ENCODE results near the gene PITX1. TPM values are rescaled to one million over a fixed set of nuclear protein-coding genes. Genes with fewer than 3 reads are reported as not detected.
"Not testable (repeated sequence)": the region's sequence is repeated elsewhere in the genome, so short reads cannot be mapped to it uniquely, and the experiment has no call there.

Gene PITX1
- polyA plus RNA-seq, 3 donors, result 0.09 TPM; not detected in 2

- no peak for DNase-seq
Observed at GRCh38 chr5:135010502-135011354, 23.3 kb downstream of the PITX1 start.

GRCh38 chr5:135009736-135010501 lies 24.1 kb downstream of the PITX1 start:
- no peak for DNase-seq

GRCh38 chr5:135008981-135009735 lies 24.9 kb downstream of the PITX1 start:
- DNase-seq, result no peak

GRCh38 chr5:135008556-135008955 lies 25.5 kb downstream of the PITX1 start:
- no peak for DNase-seq

GRCh38 chr5:135007749-135008363 lies 26.2 kb downstream of the PITX1 start:
- DNase-seq, result no peak

GRCh38 chr5:135007305-135007704 lies 26.7 kb downstream of the PITX1 start:
- DNase-seq, result no peak

GRCh38 chr5:135005076-135005475 lies 29.0 kb downstream of the PITX1 start:
- no peak for DNase-seq

GRCh38 chr5:135004376-135004775 lies 29.7 kb downstream of the PITX1 start:
- no peak for DNase-seq

GRCh38 chr5:134998068-134998467 lies 36.0 kb downstream of the PITX1 start:
- not testable (repeated sequence) for DNase-seq

DNA sequence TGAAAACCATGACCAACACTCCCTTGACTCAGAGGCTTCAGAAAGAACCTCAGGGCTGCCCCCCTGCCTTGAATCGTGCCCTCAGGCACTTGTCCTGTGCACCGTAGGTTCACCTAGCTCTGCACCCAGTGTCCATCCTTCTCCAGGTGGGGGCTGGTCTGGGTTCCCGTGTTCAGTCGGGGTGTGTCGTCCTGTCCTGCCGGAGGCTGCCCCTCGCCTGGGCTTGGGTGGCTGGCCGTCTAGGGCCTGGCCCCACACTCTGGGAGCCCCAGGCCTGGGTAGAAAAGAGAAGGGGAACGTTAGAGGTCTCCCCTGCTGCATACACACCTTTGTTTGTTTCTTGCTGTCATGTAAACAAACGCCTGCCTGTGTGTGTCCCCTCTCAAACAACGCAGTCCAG lies 37.0 kb downstream of the PITX1 start:
- no peak for DNase-seq

DNA sequence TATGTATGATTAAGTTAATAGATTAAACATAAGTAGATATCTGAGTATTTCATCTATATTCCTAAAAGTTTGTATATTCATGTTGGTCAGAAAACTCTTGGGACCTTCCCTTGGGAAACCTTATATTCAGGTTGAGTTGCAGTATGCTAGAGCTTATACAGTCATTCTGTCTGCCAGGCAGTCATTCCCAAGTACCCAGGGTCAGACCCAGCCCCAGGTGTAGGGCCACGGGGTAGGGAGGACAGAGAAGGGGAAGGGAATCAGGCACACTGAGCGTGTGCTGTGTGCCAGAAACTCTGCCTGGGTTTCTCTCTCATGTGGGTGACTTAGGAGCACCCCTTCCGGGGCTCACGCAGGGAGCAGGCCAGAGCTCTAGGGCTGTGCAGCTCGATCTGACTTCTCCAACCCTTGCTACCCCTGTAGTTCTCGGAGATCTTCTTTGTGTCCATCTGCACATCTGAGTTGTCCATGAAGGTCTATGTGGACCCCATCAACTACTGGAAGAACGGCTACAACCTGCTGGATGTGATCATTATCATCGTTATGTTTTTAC lies 38.1 kb downstream of the PITX1 start:
- no peak for DNase-seq

GRCh38 chr5:134994560-134995156 lies 39.4 kb downstream of the PITX1 start:
- DNase-seq, result no peak

- DNase-seq, result no peak
Observed at GRCh38 chr5:134993161-134993560, 40.9 kb downstream of the PITX1 start.

- no peak for DNase-seq
Observed at GRCh38 chr5:134992148-134992547, 41.9 kb downstream of the PITX1 start.

DNA sequence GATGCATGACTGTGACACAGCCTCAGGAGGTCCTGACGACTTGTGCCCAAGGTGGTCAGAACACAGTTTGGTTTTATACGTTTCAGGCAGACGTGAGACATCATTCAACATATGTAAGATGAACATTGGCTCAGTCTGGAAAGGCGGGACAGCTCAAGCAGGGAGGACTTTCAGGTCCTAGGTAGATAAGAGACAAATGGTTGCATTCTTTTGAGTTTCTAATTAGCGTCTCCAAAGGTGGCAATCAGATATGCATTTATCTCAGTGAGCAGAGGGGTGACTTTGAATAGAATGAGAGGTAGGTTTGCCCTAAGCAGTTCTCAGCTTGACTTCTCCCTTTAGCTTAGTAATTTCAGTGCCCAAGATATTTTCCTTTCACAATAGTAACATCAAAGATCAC lies 43.8 kb downstream of the PITX1 start:
- DNase-seq, result not testable (repeated sequence)

GRCh38 chr5:134989266-134989830 lies 44.7 kb downstream of the PITX1 start:
- no peak for DNase-seq

DNA sequence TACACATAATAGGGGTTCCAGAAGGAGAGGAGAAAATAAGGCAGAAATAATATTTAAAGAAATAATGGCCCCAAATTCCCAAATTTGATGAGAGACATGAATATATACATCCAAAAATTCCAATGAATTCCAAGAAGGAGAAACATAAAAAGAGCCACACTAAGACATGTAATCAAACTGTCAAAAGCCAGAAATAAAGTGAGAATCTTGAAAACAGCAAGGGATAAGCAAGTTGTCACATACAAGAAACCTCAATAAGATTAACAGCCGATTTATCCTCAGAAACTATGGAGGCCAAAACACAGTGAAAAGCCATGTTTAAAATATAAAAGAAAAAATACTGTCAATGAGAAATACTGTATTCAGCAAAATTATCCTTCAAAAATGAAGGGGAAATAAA lies 51.8 kb downstream of the PITX1 start:
- no peak for DNase-seq

DNA sequence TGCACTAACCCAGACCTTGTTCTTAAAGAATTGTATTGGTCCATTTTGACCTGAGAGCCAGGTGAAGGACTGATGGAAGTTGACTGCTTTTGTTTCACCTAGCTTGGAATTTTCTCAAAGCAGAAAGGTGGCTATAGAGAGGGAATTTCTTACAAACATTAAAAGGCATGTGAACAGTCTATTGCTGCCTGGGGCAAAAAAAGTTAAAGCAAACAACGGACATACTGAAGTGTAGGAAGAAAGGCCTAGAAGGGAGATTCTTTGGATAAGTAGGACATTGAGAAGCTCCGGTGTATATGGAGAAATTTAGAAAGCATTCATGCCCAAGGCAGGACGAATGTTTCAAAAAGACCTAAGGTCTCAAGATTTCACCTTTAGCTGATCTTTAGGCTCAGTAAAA lies 54.6 kb downstream of the PITX1 start:
- no peak for DNase-seq
